Measurements from ENCODE around the gene EHF.
"Not testable (repeated sequence)": the region's sequence is repeated elsewhere in the genome, so short reads cannot be mapped to it uniquely, and the experiment has no call there.

EHF gene

DNA sequence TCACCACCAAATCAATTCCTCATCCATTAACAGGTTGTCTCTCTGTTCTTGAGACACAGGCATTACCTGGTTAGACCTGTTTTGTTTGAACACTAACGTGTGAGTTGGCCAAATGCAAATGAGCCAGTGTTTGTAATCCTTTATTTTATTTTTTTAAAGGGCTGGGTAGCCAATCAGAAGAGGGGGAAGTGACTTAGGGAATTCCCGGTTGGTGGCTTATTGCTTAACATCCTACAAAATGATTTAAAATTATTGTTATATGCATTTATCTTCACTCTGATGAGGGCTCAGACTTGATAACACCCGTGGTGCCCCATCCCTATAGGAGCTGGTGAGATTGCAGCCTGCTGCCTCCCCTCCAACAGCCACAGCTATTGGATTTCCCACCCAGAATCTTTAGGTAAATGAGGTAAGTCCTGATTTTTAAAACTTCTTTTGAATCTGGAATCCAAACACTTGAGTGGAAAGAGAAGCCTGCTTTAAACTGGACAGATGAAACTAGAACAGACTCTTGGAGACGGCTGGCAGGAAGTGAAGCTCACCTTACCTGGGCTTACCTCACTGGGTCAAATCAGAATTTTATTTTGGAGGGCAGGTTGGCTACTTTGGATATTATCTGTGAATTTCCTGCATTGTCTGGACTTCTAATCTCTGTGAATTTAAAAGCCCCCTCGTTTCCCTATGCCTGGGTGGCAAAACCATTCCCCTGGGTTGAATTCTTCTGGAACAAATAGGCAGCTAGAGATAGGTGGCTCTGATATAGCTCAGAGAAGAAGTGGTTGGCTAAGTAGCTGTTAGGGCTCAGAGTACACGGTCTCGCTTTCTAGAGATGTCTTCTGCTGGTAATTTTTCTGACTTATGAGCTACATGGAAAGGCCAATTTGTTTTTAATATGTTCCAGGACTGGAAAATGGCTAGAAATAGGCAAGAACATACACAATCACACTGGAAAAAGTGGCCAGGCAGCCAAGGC lies at the start of gene EHF:
EHF (plus strand) TSS at position 274 of the 973 bp plus-strand sequence. CDS start 21,538 bp downstream, outside the sequence.
- DNase-seq: no peak

DNA sequence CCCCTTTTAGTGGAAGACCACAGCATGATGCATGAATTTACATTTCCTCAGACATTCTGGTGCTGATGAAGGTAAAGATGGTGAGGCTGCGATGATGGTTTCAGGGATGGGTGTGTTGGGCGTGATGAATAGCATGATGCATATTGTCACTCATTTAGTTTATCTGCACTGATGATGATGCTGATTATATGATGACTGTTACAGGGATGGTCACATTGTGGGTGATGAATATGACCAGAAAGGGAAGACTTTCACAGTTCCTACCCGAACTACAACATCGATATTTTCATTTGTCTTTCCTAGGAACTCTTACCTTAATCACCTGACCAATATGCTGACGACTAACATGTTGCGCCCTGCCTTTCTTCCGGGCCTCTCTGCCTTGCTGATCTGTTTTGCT lies 47.4 kb upstream of the EHF start:
- DNase-seq: no peak

DNA sequence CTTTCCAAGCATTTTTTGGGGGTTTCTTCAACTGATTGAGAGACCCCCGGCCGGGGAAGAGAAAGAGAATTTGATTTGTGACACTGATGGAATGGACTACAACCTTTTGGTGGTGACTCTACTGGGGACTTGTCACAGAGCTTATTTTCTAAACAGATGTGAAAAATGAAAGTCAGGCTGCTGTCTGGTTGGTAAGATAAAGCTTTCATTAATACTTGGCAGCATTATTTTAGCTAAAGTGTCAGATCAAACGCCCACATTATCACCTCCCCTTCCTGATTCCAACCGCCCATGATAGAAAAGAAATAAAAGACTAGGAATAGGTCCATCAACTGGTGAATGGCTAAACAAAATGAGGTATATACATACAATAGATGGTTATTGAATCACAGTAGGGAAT lies 45.6 kb upstream of the EHF start:
- DNase-seq: no peak

DNA sequence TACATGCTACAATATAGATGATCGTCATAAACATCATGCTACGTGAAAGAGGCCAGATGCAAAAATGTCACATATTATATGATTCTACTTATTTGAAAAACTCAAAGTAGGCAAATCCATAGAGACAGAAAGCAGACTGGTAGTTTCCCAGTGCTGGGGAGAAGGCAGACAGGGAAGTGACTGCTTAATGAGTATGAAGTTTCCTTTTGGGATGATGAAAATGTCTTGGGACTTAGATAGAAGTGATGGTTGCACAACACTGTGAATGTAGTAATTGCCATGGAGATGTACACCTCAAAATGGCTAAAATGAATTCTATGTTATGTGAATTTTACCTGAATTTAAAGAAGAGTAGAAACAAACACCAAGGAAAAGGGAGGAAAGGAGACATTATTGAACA lies 45.2 kb upstream of the EHF start:
- no peak for DNase-seq

DNA sequence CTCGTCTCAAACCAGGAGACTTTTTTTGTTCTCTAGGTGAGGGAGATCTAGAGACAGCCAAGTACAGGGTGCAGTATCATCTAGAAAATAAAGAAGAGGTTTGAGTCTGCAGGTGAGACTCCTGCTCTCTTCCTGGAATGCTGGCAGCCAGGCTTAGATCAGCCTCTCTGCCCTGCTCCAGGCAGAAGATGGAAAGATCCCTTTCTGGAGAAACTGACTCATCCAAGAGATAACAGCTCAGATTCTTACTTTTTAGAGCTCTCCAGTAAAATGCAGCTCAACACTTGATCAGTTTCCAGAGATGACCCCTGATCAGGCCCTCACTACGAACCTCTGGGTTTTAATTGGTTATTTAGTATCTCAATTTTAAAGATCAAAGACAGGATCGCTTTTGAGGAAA lies 44.6 kb upstream of the EHF start:
- no peak for DNase-seq

DNA sequence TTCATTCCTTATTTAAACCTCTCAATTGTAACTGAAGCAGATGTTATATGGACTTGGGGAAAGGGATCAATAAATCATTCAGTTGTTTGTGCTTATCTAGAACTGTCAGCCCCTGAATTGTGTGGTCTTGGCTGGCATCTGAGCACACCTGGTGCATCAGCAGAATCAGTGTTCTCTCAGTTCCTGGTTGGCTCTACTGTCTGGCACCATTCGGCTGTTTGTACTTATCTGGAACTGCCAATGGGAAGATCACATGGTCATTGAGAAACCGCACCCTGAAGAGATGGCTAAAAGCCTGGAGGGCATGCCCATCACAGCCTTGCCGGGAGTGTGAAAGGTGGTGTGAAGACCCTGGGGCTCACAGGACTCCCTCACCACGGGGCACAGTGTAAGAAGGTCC lies 37.1 kb upstream of the EHF start:
- peak; percentile 71 for DNase-seq

DNA sequence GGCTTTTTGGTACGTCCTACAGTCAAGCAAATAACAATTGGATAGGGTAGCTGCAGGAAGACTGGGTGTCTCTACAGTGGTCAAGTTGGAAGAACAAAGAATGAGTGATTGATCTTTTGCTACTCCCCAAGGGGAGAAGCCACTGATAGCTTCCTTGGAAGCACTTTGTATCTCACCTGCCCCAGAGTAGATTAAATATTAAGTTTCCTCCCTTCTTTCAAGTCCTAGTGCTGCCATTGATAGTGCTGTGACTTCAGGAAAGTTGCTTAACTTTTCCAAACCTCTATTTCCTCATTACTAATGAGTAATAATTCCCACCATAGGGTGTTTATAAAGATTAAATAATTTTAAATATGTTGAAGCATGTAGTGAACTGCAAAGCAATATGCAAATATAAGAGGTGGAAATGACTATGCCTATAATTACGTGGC lies 35.6 kb upstream of the EHF start:
- DNase-seq: no peak

DNA sequence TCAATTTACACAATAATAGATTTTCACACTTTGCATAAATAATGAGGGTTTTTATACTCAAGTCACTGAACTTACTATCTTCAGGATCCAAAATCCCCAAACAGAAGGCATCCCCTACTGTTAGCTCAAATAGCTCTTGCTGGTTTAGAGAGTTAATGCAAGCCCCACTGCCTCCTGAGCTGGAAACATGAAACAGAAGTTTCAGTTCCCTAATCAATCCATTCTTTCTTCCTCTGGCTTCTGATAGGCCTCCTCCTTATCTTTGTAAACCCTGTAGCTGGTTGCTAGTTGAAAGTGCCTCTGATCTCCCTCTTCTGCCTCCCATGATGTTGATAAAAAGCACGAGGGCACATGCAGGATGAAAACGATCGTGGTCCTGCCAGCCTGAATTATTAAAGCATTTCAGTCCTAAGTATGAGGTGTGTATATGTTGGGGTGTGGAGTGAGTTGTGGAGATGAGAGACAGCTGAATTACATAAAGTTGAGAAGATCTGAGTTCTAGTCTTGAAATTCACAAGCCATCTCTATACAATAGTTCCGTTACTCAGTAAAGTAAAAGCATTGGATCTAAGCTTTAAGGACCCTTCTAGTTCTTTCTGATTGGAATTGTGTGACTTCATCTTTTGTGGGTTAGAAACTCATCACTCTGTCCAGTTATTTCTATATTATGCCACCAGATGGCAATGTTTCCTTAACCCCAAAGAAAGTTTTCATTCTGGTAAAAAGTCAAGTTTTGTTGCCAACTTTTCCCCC lies 35.0 kb upstream of the EHF start:
- DNase-seq: peak; percentile 24

DNA sequence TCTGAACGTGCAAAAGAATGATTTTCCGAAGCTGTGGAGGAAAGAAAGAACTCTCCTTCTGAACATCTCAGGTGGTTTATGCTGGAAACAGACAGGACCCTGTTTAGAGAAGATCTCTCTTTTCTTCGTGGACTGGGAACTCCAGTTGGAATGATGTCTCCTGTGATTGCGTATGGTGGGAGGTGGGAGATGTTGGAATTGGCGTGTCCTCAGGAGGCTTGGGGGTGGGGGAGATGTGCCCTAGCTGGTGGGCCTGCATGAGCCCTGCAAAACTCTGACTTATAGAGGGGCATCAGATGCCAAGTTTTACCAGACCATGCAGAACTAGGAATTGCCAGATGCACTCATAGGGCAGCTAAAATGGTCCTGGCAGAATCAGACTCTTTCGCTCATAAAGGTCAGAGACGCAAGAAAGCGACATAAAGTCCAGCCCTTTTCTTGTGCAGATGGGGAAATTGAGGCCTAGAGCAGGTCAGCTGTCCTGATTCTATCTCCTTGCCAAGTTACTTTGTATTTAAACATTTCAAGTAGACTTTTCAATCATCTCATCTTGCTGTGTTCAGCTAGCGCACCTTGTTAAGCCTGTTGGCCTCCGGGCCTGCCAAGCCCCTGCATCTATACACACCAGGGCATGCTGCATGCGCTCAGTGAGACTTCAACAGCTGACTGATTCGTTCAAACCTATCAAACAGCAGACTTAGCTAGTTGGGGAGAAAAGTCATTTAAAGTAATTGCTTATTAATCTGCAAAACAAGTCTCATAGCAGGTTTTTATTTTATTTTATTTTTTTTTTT lies 34.2 kb upstream of the EHF start:
- no peak for DNase-seq

DNA sequence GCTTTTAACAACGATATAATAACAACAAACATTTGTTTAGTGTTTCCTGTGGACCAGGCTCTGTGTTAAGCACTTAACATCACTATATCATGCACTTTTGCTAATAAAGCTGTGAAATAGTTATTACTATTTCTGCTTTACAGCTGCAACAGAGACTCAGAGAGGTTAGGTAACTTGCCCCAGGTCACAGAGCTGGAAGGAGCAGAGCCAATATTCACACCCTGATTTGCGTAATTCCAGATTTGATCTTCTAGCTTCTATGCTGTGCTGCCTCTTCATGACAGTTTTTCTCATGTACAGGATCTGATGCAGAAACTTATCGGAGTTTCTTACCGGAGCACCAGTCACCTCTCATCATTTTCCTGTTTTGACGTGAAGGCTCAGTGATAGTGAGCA lies 33.6 kb upstream of the EHF start:
- no peak for DNase-seq

DNA sequence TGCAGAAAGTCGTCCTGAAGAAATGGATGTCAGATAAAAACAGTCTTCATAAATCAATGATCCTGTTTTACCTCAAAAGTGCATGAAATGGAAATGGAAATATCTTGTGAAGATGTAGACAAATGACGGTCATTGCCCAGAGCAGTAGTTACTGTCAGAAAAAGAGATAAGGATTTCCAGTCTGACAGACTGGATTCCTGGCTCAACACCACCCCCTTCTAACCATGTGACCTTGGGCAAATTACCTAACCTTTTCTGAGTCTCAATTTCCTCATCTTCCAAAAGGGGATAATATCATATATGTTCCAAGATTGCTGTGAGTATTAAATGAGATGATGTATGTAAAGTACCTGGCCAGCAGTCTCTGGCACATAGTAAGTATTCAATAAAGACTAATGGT lies 32.9 kb upstream of the EHF start:
- no peak for DNase-seq

DNA sequence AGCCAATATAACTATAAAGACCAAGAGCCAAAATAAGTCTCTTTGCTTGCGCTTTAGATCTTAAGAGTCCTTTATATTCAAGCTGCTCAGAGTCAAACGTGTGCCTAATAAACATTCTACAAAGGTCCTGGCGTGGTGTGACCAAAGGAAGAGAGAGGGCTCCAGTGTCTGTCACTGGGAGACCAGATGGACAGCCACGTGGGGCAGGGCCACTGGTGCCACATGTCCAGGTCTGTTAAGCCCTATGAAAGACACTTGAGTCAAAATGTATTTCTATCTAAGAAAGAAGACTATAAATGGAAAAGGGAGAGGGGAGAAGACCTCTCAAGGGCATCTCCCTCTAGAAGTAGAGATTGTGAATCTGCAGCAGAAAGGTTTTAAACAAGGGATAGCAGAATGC lies 32.2 kb upstream of the EHF start:
- no peak for DNase-seq

DNA sequence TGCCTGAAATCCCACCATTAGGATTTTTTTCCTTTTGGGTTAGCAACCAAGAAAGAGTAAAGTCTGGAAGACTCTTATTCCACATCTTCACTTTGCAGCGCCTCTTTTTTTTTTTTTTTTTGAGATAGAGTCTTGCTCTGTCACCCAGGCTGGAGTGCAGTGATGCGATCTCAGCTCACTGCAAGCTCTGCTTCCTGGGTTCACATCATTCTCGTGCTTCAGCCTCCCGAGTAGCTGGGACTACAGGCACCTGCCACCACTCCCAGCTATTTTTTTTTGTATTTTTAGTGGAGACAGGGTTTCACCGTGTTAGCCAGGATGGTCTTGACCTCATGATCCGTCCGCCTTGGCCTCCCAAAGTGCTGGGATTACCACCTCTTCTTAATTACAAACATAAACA lies 31.7 kb upstream of the EHF start:
- DNase-seq: not testable (repeated sequence)

DNA sequence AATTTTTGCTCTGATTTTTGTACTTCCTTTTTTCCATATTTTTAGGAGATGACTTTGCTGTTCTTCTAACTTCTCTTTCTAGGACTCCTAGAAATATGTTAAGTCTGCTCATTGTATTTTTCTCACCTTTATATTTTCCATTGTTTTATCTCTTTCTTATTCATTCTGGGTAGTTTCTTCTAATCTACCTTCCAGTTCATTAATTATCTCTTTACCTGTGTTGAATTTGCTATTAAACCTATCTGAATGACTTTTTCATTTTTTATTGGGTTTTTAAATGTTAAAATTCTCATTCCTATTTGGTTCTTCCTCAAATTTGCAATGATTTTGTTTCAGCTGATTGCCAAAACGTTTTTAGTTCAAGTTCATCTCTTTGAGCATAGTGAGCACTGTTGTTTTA lies 27.8 kb upstream of the EHF start:
- DNase-seq: no peak

DNA sequence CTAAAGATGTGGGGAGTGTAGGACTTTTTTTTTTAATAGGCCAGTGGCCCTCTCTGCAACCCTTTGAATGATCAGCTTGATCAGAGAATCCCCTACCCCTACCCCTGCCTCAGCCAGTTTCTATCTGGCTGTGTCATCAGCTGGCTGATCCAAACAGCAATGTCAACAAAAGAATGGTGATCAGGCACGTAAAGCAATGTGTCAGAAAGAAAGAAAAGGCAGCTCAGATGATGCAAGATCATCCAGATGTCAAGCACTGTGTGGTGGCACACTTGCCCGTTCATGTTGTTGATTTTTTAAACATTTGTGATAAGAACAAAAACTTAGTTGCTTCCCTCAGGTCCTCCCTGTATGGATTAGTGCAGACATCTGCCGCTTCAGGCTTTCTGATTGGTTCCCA lies 26.3 kb upstream of the EHF start:
- no peak for DNase-seq

DNA sequence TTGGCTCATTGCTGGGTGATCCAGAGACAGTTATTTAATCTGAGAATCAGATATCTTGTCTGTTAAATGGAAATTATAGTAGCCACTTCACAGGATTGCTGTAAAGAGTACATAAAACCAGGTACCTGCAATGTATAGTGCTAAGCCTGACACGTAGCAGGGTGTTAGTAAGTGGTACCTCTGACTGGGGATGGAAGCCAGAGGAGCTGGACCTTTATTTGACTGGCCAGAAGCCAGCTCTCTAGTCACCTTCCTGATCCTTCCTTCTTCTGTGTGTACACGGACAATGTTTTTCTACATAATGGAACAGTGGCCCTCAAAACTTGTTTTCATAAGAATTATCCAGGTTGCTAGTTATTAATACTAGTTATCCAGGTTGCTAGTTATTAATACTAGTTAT lies 25.5 kb upstream of the EHF start:
- no peak for DNase-seq

DNA sequence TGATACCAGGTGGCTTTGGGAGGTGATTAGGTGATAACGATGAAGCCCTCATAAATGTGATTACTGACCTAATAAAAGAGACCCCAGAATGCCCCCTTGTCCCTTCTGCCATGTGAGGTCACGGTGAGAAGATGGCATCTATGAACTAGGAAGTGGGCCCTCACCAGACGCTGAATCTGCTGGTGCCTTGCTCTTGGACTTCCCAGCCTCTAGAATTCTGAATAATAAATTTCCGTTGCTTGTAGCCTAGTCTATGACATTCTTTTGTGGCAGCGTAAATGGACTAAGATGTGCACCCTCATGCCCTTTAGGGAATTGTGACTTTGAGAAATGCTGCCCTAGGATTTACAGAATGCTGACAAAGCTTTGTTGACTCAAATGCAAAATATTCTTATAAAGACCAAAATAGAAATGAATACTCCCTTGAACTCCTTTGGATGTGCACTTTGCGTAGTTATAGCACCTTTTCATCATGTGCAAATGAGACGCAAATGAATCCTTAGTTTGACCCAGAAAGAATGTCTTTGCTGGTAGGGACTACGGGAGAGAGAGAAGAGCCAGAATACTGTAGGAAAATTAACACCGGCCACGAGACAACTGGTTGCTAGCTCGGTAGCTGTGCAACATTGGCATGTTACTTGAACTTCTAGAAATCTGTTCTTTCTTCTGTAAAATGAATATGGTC lies 24.8 kb upstream of the EHF start:
- DNase-seq: no peak

DNA sequence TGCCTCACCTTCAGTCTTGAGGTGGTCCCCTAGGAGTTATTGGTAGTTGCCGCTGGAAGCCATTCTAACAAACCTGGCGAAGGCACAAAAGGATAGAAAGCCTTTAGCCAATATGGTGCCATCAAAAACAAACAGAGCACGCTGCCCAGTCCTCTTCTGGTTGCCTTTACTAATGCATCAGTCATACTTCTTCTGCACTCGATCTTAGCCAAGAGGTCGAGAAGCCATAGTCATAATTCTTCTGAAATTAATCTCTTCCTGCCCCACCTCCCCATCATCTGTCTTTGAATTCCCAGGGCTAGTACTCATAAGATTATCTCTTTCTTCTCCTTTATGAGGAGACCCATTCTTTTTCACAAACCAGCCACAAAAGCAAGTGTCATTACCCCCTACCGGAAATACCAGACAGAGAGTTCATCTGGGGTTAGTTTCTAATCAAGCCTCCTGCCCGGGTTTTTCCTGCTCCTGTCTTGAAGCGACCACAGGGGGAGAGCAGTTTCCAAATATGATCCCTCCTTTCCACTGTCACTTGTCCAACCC lies 21.4 kb upstream of the EHF start:
- peak; percentile 8 for DNase-seq

DNA sequence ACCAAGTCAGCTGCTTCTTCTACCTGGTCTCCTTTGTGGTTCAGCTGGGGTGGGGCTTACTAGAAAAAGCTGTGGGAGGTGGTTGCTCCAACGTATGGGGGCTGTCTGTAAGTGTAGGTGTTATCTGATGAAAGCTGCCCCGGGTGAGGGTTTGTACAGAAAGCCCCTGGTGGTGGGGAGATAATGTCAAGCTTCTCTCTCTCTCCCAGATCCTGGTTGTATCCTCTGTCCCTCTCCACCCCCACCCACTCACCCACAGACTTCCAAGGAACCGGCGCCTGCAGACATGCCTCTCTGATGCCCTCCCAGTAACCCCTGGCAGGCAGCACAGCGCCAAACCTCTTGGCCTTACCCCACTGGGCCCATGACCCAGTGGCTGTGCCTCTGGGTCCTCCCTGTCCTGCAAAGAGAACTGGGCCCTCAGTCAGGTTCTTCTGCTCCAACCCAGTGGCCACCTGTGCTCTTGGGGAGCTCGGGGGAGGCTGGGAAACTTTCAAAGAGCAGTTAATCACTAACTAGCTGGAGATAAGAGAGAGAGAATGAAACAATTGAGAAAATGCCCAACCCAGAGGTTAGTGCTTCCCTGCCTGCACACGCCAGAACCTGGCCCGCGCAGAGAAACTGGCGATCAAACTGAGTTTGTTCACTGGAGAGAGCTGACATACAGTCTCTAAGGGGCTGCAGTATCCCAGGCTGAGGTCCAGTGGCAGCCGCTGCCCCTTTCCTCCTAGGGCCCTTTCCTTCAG lies 20.4 kb upstream of the EHF start:
- DNase-seq: no peak

DNA sequence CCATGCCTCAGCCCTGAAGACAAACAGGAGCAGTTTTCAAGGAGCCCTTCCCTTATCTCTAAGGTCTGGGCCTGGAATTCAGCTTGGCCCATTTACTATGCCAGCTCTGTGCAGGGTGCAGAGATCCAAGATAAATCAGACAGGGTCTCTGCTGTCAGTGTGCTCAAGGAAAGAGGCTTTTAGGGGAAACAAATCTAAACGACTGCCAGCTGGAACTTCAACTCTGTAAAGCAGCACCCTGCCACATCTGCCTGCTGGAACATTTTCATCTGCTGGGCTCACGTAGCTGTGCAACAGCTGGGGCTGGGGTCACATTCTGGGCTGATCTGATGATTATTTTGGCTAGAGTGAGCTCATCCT lies 19.8 kb upstream of the EHF start:
- DNase-seq: no peak

DNA sequence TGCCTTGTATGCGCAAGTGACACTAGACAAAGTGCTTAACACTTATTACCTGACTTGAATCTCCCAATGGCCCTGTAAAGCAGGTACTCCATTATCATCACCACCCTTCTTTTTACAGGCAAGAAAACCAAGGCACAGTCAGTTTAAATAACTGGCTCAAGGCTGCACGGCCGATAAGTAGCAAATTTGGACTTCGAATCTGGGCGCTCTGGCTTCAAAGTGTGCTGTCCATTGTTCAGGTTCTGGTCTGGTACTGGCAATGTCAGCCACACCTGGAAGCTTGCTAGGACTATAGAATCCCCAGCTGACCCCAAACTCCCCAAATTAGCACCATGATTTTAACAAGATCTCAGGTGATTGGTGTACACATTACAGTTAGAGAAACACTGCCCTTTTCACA lies 19.3 kb upstream of the EHF start:
- no peak for DNase-seq

DNA sequence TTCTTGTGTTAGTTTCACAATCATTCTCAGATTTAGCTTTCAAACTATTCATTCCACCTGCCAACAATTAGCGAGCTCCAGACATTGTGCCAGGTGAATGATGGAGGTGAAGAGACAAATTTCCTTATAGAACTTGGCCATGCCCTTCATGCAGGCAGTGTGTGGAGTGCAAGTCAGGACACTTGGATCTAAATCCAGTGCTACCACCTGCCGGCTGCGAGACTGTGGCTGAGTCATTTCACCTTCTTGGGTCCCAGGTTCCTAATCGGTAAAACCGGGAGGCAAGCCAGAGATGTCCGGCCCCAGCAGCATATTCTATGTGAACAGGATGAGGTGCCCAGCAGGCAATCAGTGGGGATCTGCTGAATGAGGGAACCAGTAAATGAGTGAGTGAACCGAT lies 18.6 kb upstream of the EHF start:
- no peak for DNase-seq

Measured in RPMI8226 (cell line).